EL (cell line): ENCODE results near the gene CD3E.
A peak's percentile ranks its signal among the peaks of the same experiment; 100 is the strongest.
"Not testable (repeated sequence)": the region's sequence is repeated elsewhere in the genome, so short reads cannot be mapped to it uniquely, and the experiment has no call there.

Source experiments
- DNase-seq: peaks from one replicate; pipeline ENCODE4 v3.0.0-alpha.2; 2016

Gene CD3E

GRCh38 chr11:118291477-118292135 lies 12.9 kb upstream of the CD3E start:
- DNase-seq = no peak

DNA sequence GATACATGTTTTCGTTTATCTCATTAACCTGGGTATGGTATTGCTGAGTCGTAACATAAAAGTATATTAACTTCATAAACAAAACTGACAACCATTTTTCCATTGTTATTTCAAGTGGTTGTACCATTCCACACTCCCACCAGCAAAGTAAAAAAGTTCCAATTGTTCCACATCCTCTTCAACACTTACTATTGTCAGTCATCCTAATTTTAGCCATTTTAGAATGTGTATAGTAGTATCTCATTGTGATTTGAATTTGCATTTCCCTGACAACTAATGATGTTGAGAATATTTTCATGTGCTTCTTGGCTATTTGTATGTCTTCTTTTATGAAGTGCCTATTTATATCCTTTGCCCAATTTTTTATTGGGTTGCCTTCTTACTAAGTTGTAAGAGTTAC lies 10.5 kb upstream of the CD3E start:
- DNase-seq = no peak

- no peak for DNase-seq
Measured at GRCh38 chr11:118295199-118295598, 9.3 kb upstream of the CD3E start.

GRCh38 chr11:118295815-118296454 lies 8.6 kb upstream of the CD3E start:
- peak; percentile 18 for DNase-seq

DNA sequence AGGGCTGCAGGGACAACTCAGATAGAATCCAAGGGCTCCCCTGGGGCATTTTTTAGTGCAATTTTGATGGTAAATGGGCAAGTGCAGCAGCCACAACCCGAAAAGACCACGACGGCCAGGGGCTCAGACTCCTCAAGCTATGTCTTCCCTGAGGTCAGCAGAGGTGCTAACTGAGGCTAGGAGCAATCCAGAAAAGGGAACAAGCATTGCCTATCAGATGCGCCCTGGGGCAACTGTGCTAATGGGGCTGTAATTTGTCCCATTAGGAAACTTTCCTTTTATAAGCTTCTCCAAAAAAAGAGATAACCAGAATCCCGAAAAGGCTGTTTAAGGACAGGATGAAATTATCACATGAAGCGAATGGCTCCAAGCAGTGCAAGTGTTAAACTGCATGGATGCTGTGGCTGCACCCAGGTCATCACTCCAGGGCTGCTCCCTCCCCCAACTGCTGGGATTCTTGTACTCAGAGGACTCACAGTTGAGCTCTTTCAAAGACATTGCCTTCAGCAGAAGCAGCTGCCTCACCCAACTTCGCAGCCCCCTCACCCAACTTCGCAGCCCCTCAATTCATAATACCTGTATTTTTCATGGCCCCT lies 2.8 kb upstream of the CD3E start:
- DNase-seq = no peak

DNA sequence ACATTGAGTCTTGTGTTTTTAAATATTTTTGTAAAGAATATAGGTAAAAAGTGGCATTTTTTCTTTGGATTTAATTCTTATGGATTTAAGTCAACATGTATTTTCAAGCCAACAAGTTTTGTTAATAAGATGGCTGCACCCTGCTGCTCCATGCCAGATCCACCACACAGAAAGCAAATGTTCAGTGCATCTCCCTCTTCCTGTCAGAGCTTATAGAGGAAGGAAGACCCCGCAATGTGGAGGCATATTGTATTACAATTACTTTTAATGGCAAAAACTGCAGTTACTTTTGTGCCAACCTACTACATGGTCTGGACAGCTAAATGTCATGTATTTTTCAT lies 333 bp upstream of the CD3E start:
- no peak for DNase-seq

- DNase-seq = no peak
Measured at GRCh38 chr11:118305726-118306125, 1.2 kb downstream of the CD3E start.

DNA sequence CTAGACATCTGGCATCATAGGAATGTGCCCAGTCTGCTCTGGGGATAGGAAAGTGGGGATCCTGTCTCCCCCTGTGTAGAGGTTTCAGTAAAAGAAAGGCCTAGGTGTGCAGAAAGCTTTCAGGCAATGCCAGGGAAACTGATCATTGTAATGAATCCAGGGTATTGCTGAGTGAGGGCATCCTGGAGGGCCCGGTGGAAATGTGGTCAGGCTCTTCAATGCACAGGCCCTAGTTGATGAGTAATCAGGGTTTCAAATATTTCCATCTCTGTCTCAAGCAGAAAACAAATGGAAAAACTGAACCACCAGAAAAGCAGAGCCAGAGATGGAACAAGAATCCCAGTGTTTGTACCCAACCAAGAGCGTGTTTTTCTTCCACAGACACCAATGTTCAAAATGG lies 2.0 kb downstream of the CD3E start:
- no peak for DNase-seq

DNA sequence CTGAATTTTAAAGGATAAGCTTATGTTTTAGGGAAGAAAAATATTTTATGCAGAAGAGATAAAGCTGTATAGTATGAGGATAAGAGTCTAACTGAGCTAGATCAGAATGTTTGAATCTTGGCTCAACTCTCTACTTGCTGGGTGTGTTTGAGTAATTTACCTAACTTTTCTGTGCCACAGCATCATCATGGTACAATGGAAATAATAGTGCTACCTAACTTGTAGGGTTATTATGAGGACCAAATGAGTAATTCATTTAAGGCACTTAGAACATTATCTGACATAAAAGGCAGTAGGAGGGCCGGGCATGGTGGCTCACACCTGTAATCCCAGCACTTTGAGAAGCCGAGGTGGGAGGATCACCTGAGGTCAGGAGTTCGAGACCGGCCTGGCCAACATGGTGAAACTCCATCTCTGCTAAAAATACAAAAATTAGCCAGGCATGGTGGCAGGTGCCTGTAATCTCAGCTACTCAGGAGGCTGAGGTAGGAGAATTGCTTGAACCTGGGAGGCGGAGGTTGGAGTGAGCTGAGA lies 4.5 kb downstream of the CD3E start:
- not testable (repeated sequence) for DNase-seq

- DNase-seq = no peak
Measured at GRCh38 chr11:118310271-118310670, 5.7 kb downstream of the CD3E start.

DNA sequence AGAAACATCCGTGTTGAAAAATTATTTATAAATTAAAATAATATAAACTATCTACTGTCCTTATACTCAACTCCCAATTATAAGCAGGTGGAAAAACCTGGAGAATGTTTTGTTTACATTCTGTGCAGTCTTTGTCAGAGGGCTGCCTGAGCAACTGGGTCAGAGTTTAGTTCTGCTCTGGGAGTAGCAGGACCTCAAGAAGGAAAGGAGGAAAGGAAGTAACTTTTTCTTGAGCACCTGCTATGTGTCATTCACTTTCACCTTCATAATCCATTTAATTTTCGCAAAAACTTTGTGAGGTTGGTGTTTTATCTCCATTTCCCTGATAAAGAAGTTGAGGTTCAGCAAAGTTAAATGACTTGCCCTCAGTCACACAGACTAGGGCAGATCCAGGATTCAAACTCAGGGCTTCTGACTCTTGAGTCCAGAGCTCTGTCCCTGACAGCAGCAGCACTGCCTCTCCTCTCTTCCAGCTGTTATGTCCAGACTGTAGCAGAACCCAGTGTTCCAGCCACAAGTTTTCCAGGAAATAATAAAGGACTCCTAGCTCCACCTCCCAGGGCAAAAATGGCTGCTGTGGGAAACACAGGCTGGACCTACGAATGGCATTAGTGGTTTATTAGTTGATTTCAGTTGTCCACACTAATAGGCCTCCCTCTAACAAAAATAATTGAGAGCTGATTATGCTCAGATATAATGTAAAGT lies 6.4 kb downstream of the CD3E start:
- no peak for DNase-seq

DNA sequence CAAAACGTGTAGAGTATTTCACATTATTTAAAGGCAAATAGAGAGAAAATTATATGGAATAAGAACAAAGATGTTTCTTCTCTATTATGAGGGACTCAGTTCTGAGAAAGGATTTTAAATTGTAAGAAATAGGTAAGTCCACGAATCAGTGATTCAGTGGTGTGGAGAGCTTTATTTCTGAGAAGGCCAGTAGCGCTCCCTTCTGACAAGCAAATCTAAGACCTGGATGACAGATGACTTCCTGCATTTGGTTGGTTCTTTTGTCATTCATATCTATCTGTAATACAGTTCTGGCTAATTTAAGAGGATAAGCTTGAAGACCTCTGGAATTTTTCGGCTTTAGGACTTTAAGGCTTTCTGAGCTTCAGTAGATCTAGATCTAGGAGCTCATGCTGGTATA lies 7.0 kb downstream of the CD3E start:
- no peak for DNase-seq

DNA sequence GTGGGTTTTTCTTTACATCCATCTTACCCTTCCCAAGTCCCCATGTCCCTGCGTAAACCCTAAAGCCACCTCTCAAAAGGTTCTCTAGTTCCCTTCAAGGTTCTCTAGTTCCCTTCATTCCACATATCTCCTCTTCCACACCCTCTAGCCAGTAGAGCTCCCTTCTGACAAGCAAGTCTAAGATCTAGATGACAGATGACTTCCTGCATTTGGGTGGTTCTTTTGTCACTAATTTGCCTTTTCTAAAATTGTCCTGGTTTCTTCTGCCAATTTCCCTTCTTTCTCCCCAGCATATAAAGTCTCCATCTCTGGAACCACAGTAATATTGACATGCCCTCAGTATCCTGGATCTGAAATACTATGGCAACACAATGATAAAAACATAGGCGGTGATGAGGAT lies 7.8 kb downstream of the CD3E start:
- DNase-seq = no peak

GRCh38 chr11:118313242-118313641 lies 8.7 kb downstream of the CD3E start:
- DNase-seq = no peak

DNA sequence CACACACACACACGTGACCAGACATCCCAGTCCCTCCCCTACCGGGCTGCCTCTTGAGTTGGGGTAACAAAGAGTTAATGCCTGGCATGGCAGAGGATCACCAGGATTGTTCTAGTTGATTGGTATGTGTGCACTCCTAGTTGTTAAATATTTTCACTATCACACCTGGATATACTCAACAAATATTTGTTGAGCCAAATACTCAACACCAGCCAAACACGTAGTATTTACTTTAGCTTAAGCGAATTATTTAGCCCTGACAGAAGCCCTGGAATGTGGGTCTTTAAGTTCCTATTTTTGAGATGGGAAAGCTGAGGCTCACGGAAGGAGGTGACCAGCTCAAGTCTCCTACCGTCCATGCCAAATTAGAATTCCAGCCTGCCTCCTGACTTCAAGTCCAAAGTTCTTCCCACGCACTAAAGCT lies 10.5 kb downstream of the CD3E start:
- no peak for DNase-seq

DNA sequence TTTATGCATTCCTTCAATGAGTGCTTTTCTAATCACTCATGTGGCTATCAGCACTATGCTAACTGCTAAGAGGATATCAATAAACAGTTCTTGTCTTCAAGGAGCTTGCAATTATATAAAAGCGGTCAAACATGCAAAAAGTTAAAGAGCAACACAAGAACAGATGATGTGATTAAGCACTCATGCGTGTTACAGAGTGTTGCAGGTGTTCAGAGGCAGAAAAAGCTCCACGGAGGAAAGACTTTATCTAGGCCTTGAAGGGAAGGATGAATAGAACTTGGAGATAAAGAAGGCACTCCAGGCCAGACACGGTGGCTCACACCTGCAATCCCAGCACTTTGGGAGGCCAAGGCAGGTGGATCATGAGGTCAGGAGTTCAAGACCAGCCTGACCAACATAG lies 13.6 kb downstream of the CD3E start:
- no peak for DNase-seq

DNA sequence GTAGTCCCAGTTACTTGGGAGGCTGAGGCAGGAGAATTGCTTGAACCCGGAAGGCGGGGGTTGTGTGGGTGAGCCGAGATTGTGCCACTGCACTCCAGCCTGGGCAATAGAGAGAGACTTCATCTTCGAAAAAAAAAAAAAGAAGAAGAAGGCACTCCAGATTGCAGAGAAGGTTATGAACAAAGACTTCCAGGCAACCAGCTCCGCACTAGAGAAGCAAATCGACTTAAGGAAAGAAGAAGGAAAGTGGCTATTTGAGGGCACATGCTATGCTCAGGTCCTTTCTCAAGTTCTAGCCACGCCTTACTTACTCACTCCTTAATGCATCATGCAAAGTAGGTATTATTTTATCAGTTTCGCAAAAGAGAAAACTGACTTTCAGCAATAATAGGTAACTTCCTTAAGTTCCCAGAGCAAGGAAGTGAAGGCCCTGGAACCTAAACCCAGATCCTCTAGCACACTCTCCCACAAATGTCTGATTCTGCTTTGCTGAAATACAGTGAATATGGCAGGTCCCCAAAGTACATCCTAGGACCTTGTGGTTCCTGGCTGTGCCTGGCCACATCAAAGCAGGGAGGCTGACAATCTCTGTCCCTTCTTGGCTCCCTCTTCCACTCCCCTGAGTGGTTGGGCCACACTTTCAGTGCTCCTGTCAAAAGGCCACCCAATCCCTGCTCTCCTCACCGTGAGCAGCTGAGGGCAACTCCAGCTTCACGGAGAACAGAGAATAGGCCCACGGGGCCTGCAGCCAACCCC lies 14.2 kb downstream of the CD3E start:
- DNase-seq = no peak

DNA sequence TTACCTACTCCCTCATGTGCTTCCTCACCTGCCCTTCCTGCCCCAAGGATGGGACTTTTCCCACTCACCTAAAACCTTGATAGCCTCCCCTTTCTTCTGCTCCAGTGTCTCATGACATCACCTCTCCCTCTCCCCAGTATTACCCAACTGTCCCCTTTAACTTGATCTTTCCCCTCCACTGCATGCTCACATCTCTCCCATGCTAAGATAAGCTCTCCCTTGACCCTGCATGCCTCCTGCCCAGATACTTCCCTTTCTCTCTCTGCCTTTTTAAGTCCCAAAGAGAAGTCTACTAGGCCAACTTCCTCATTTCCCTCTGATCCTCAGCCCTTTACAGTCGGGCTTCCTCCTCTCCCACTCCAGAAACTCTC lies 14.8 kb downstream of the CD3E start:
- no peak for DNase-seq

GRCh38 chr11:118320515-118320914 lies 16.0 kb downstream of the CD3E start:
- DNase-seq = no peak

- DNase-seq = no peak
Measured at GRCh38 chr11:118321386-118322082, 17.0 kb downstream of the CD3E start.

DNA sequence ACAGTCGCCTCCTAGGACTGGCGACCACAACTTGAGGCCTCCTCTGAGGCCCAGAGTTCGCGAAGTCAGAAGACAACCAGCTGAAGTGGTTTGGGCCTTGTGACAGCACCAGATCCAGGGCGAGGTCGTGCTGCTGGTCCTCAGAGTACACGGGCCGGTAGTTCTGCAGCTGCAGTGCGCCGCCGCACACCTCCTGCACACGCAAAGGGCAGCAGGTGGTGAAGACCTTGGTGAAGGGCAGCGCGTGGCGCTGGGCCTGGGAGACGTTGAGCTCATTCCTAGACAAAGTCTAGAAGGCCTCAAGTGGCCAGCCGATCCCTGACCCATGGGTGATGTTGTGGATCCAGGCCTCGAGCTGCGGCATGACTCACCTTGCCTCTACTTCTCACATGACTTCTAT lies 18.2 kb downstream of the CD3E start:
- no peak for DNase-seq

GRCh38 chr11:118325283-118325682 lies 20.8 kb downstream of the CD3E start:
- DNase-seq = no peak

GRCh38 chr11:118328745-118329144 lies 24.2 kb downstream of the CD3E start:
- no peak for DNase-seq
